Stimulated activated CD8-positive, alpha-beta memory T cell treated with anti-CD3 and anti-CD28 coated beads, Interleukin-4, amount 100 ng/mL, for 24 hours (primary cell): ENCODE results near the gene C5orf15.
A peak's percentile ranks its signal among the peaks of the same experiment; 100 is the strongest.

Experiments used
- DNase-seq: peaks from one replicate; pipeline ENCODE4 v3.0.0-alpha.2; 2020; ENCODE audit warnings: low read depth

The C5orf15 gene

GRCh38 chr5:133968204-133968980, at the start of gene C5orf15:
Gene C5orf15 (minus strand): TSS chr5:133968625. CDS start chr5:133968584, 41 bp downstream.
- peak; percentile 87 for DNase-seq

GRCh38 chr5:134008266-134008749, 39.9 kb upstream of the C5orf15 start:
- no peak for DNase-seq

GRCh38 chr5:134007581-134008265, 39.3 kb upstream of the C5orf15 start:
- no peak for DNase-seq

- DNase-seq: no peak
Observed at GRCh38 chr5:134006115-134006514, 37.7 kb upstream of the C5orf15 start.

GRCh38 chr5:134005417-134006061, 37.1 kb upstream of the C5orf15 start:
- DNase-seq: no peak

GRCh38 chr5:134004626-134005416, 36.4 kb upstream of the C5orf15 start, which contains the start of gene VDAC1:
Gene VDAC1 (minus strand): TSS chr5:134004975. CDS start chr5:133993012, 11,963 bp downstream.
- peak; percentile 68 for DNase-seq

- peak; percentile 37 for DNase-seq
Observed at GRCh38 chr5:134003817-134004625, 35.6 kb upstream of the C5orf15 start.

GRCh38 chr5:134003064-134003816, 34.8 kb upstream of the C5orf15 start:
- DNase-seq: no peak

GRCh38 chr5:134001938-134002731, 33.7 kb upstream of the C5orf15 start:
- DNase-seq: no peak

GRCh38 chr5:134000696-134001453, 32.5 kb upstream of the C5orf15 start:
- no peak for DNase-seq

GRCh38 chr5:134000091-134000511, 31.7 kb upstream of the C5orf15 start:
- DNase-seq: no peak

- no peak for DNase-seq
Observed at GRCh38 chr5:133998807-133999206, 30.4 kb upstream of the C5orf15 start.

- no peak for DNase-seq
Observed at GRCh38 chr5:133998042-133998441, 29.6 kb upstream of the C5orf15 start.

GRCh38 chr5:133996683-133997252, 28.3 kb upstream of the C5orf15 start:
- DNase-seq: no peak

- DNase-seq: no peak
Observed at GRCh38 chr5:133995883-133996563, 27.6 kb upstream of the C5orf15 start.

- no peak for DNase-seq
Observed at GRCh38 chr5:133995341-133995740, 26.9 kb upstream of the C5orf15 start.

GRCh38 chr5:133994990-133995333, 26.5 kb upstream of the C5orf15 start:
- no peak for DNase-seq
